Osteocyte (in vitro differentiated cells): ENCODE data around the gene WNT10A. TPM values are rescaled to one million over a fixed set of nuclear protein-coding genes. Genes with fewer than 3 reads are reported as not detected.
"Not testable (repeated sequence)": the region's sequence is repeated elsewhere in the genome, so short reads cannot be mapped to it uniquely, and the experiment has no call there.

Experiments used
- DNase-seq: peaks from one replicate; pipeline ENCODE4 v3.0.0; 2021; ENCODE audit warnings: mixed read lengths; ENCODE audit not compliant: unreplicated experiment; ENCODE audit errors: extremely low spot score
- H3K27ac Mint-ChIP-seq: one replicate; pipeline ENCODE4 v1.8.0; 2021; ENCODE audit warnings: mild to moderate bottlenecking, mixed read lengths; ENCODE audit not compliant: unreplicated experiment
- H3K27me3 Mint-ChIP-seq: one replicate; pipeline ENCODE4 v1.8.0; 2021; ENCODE audit warnings: mixed read lengths; ENCODE audit not compliant: unreplicated experiment
- H3K36me3 Mint-ChIP-seq: one replicate; pipeline ENCODE4 v1.8.0; 2021; ENCODE audit warnings: mixed read lengths; ENCODE audit not compliant: unreplicated experiment
- H3K4me1 Mint-ChIP-seq: one replicate; pipeline ENCODE4 v1.8.0; 2021; ENCODE audit warnings: mixed read lengths; ENCODE audit not compliant: unreplicated experiment
- H3K4me3 Mint-ChIP-seq: one replicate; pipeline ENCODE4 v1.8.0; 2021; ENCODE audit warnings: mild to moderate bottlenecking, moderate library complexity, mixed read lengths; ENCODE audit not compliant: unreplicated experiment
- H3K9me3 Mint-ChIP-seq: one replicate; pipeline ENCODE4 v1.8.0; 2021; ENCODE audit warnings: mixed read lengths; ENCODE audit not compliant: unreplicated experiment
- CTCF ChIP-seq: fragments of 200-600 bp; sonication (generic); IDR thresholded peaks from 2 replicates; pipeline ENCODE4 v1.5.0; 2021; ENCODE audit warnings: antibody characterized with exemption, mild to moderate bottlenecking, moderate library complexity
- total RNA-seq: library from RNA; stranded (reverse); gene quantifications from 2 replicates; pipeline ENCODE4 v1.2.1, GENCODE V29; 2021

The WNT10A gene
- total RNA-seq, 1 donor from 2014 or later, result not detected

DNA sequence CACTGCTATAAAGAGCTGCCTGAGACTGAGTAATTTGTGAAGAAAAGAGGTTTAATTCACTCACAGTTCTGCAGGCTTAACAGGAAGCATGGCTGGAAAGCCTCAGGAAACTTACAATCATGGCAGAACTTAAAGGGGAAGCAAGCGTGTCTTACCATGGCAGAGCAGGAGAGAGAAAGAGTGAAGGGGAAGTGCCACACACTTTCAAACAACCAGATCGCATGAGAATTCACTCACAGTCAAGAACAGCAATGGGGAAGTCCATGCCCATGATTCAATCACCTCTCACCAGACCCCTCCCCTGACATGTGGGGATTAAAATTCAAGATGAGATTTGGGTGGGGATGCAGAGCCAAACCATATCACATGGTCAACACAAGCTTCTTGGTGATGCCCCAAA, 44.1 kb downstream of the WNT10A start:
- no peak overlapping the region for H3K4me3 Mint-ChIP-seq
- DNase-seq, result no peak
- no peak overlapping the region for H3K27ac Mint-ChIP-seq
- TF ChIP-seq CTCF, result no peak
- peaks cover 4% of the 10 kb centered on the region for H3K9me3 Mint-ChIP-seq
- peaks cover 77% of the 10 kb centered on the region for H3K27me3 Mint-ChIP-seq
- no peaks in the 10 kb centered on the region for H3K36me3 Mint-ChIP-seq
- H3K4me1 Mint-ChIP-seq, result no peaks in the 10 kb centered on the region

GRCh38 chr2:218925434-218925833, 44.8 kb downstream of the WNT10A start:
- no peak overlapping the region for H3K27ac Mint-ChIP-seq
- DNase-seq, result no peak

GRCh38 chr2:218927422-218927821, 46.8 kb downstream of the WNT10A start:
- Mint-ChIP-seq H3K9me3 (peaks cover 4% of the 10 kb centered on the region), H3K27me3 (peaks cover 60% of the 10 kb centered on the region), H3K36me3 (no peaks in the 10 kb centered on the region), H3K27ac (no peak overlapping the region), H3K4me1 (no peaks in the 10 kb centered on the region), H3K4me3 (no peak overlapping the region)
- no peak for TF ChIP-seq CTCF
- no peak for DNase-seq

More at GRCh38 chr2:218925434-218925833, 44.8 kb downstream of the WNT10A start:
- no peak overlapping the region for H3K4me3 Mint-ChIP-seq
- no peak for TF ChIP-seq CTCF
- H3K9me3 Mint-ChIP-seq, result peaks cover 4% of the 10 kb centered on the region
- no peaks in the 10 kb centered on the region for H3K4me1 Mint-ChIP-seq
- H3K36me3 Mint-ChIP-seq, result no peaks in the 10 kb centered on the region
- H3K27me3 Mint-ChIP-seq, result peaks cover 73% of the 10 kb centered on the region

DNA sequence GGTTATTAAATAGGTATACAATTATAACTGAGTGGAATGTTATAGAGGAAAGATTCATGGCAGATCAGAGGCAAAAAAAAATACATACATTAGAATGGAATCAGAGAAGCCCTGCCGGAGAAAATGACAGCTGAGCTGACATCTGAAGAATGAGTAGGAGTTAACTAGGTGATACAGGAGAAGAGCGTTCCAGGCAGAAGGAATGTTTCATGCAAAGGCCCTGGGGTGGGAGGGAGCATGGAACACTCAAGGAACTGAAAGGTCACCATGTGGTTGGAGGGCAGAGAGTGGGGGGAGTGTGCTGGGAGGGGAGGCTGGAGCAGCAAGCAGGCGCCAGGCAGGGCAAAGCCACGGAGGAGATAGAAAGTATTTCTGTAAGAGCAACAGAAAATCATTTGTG, 47.2 kb downstream of the WNT10A start:
- no peaks in the 10 kb centered on the region for H3K36me3 Mint-ChIP-seq
- H3K4me3 Mint-ChIP-seq, result no peak overlapping the region
- no peak for TF ChIP-seq CTCF
- H3K27ac Mint-ChIP-seq, result no peak overlapping the region
- no peaks in the 10 kb centered on the region for H3K4me1 Mint-ChIP-seq
- DNase-seq, result peak; percentile 62
- H3K27me3 Mint-ChIP-seq, result peaks cover 60% of the 10 kb centered on the region
- H3K9me3 Mint-ChIP-seq, result peaks cover 4% of the 10 kb centered on the region

DNA sequence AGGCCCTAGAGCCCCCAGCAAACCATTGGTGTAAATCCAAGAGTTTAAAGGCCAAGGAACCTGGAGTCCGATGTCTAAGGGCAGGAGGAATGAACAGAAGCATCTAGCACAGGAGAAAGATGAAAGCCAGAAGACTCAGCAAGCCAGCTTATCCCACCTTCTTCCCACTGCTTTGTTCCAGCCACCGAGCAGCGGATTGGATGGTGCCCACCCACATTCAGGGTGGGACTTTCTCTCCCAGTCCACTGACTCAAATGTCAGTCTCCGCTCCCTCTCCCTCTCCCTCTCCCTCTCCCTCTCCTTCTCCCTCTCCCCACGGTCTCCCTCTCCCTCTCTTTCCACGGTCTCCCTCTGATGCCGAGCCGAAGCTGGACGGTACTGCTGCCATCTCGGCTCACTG, 49.8 kb downstream of the WNT10A start:
- DNase-seq, result peak; percentile 57
- H3K4me3 Mint-ChIP-seq, H3K27ac Mint-ChIP-seq, H3K9me3 Mint-ChIP-seq, H3K36me3 Mint-ChIP-seq, H3K4me1 Mint-ChIP-seq: not testable (repeated sequence)
- H3K27me3 Mint-ChIP-seq, result peaks cover 54% of the 10 kb centered on the region

DNA sequence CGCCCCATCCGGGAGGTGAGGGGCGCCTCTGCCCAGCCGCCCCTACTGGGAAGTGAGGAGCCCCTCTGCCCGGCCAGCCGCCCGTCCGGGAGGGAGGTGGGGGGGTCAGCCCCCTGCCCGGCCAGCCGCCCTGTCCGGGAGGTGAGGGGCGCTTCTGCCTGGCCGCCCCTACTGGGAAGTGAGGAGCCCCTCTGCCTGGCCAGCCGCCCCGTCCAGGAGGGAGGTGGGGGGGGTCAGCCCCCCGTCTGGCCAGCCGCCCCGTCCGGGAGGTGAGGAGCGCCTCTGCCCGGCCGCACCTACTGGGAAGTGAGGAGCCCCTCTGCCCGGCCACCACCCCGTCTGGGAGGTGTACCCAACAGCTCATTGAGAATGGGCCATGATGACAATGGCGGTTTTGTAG, 51.1 kb downstream of the WNT10A start:
- not testable (repeated sequence) for H3K9me3 Mint-ChIP-seq, H3K4me1 Mint-ChIP-seq, H3K36me3 Mint-ChIP-seq, H3K27ac Mint-ChIP-seq, H3K4me3 Mint-ChIP-seq
- peak; percentile 71 for DNase-seq
- H3K27me3 Mint-ChIP-seq, result peaks cover 56% of the 10 kb centered on the region

Other genes with a start within 250 kb of the WNT10A start
- 33.4 and 35.5 TPM in 2 replicates for gene ZNF142, start 221.2 kb upstream of the WNT10A start, total RNA-seq
- 36.5 and 40.9 TPM in 2 replicates for gene BCS1L, start 221.2 kb upstream of the WNT10A start, total RNA-seq
- gene RNF25, start 208.8 kb upstream of the WNT10A start, total RNA-seq, result 35.7 and 36.7 TPM in 2 replicates
- 60.7 and 67.8 TPM in 2 replicates for gene STK36, start 208.8 kb upstream of the WNT10A start, total RNA-seq
- gene TTLL4, start 170.0 kb upstream of the WNT10A start, total RNA-seq, result 23.7 and 28.6 TPM in 2 replicates
- 3.2 and 4.1 TPM in 2 replicates for gene CYP27A1, start 98.7 kb upstream of the WNT10A start, total RNA-seq
- not detected in 2 replicates for gene PRKAG3, start 49.0 kb upstream of the WNT10A start, total RNA-seq
- gene WNT6, start 21.0 kb upstream of the WNT10A start, total RNA-seq, result 0.42 and 0.64 TPM in 2 replicates
- gene CDK5R2, start 78.8 kb downstream of the WNT10A start, total RNA-seq, result not detected in 2 replicates
- not detected in 2 replicates for gene FEV, start 104.3 kb downstream of the WNT10A start, total RNA-seq
- gene CRYBA2, start 112.6 kb downstream of the WNT10A start, total RNA-seq, result not detected in 2 replicates
- not detected in 2 replicates for gene CFAP65, start 160.7 kb downstream of the WNT10A start, total RNA-seq
- 0.18 TPM in 1 of 2 replicates, not detected in the other for gene IHH, start 180.1 kb downstream of the WNT10A start, total RNA-seq